Astrocyte of the spinal cord (primary cell): ENCODE measurements around the gene SSBP3.

ENCODE experiments used
- DNase-seq: peaks from one replicate; pipeline ENCODE4 v3.0.0; 2011; ENCODE audit warnings: low read depth, low spot score
- H3K4me3 ChIP-seq: 2 replicates; pipeline ENCODE4 v1.5.1; 2011; ENCODE audit warnings: low read depth, mild to moderate bottlenecking, low read length, moderate library complexity
- in situ Hi-C: cut with HindIII; loops from 2 replicates; pipeline ENCODE4 v1.10.0; 2017; ENCODE audit warnings: low sequenced_read_pairs
- TF ChIP-seq, protein P1 (sequence below): IDR thresholded peaks from 2 replicates; pipeline ENCODE4 v1.5.1; 2012; ENCODE audit warnings: low read depth, mild to moderate bottlenecking, low read length, inconsistent platforms

The SSBP3 gene

DNA sequence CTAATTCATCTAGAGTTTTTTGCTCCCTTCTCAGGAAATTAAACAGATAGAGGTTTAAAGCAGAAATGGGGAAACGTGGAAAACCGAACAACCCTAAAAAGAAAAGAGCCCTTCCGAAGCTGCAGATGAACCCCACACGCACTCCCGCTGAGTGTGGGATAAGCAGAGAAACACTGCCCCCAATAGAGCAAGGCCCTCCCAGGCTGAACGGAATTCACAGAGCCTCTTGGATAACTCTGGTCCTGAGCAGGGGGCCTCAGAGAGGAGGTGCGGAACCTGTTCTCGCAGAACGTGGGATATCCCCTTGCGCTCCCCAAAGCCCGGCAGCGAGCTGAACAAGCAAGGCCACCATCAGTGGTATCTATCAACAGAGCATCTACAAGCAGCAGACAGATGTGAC, 44.9 kb downstream of the SSBP3 start:
- in situ Hi-C loops, result no loop called here
- TF ChIP-seq, protein P1, sequence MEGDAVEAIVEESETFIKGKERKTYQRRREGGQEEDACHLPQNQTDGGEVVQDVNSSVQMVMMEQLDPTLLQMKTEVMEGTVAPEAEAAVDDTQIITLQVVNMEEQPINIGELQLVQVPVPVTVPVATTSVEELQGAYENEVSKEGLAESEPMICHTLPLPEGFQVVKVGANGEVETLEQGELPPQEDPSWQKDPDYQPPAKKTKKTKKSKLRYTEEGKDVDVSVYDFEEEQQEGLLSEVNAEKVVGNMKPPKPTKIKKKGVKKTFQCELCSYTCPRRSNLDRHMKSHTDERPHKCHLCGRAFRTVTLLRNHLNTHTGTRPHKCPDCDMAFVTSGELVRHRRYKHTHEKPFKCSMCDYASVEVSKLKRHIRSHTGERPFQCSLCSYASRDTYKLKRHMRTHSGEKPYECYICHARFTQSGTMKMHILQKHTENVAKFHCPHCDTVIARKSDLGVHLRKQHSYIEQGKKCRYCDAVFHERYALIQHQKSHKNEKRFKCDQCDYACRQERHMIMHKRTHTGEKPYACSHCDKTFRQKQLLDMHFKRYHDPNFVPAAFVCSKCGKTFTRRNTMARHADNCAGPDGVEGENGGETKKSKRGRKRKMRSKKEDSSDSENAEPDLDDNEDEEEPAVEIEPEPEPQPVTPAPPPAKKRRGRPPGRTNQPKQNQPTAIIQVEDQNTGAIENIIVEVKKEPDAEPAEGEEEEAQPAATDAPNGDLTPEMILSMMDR, result no peak
- no peak for DNase-seq
- no peak overlapping the region for H3K4me3 ChIP-seq

DNA sequence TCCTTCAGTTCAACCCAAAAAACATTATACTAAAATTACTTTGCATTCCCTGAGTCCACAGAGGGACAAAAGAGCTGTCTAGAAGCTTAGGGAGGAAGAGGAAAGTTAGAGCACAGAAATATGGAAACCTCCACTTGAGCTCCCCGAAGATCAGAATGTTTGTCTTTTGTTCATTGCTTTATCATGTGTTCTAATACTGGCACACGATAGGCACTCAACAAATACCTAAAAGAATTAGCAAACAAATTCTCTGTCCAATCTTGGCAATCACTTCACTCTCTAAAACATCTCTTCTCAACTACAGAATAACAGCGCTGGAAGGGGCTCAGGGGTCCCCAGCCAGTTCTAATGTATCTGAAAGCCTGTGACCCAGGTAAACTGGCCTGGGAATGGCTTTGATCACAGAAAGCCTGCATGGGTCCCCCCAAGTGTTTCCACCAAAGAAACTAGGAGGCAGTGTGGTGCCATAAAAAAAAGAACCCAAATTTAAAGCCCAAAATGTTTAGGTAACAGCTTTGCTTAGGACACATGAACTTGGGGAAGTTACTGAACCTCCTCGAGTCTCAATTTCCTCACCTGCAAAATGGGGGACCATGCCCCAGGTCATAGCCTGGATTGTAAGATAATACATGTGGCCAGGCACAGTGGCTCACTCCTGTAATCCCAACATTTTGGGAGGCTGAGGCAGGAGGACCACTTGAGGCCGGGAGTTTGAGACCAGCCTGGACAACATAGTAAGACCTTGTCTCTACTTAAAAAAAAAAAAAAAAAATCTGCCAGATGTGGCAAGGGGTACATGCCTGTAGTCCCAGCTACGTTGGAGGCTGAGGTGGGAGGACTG, 45.8 kb downstream of the SSBP3 start:
- no peak overlapping the region for H3K4me3 ChIP-seq
- TF ChIP-seq, protein P1, result no peak
- in situ Hi-C loops, result no loop called here
- DNase-seq, result no peak

GRCh38 chr1:54359393-54360162, 46.6 kb downstream of the SSBP3 start:
- TF ChIP-seq, protein P1, result no peak
- in situ Hi-C loops, result no loop called here
- H3K4me3 ChIP-seq, result no peak overlapping the region
- no peak for DNase-seq

DNA sequence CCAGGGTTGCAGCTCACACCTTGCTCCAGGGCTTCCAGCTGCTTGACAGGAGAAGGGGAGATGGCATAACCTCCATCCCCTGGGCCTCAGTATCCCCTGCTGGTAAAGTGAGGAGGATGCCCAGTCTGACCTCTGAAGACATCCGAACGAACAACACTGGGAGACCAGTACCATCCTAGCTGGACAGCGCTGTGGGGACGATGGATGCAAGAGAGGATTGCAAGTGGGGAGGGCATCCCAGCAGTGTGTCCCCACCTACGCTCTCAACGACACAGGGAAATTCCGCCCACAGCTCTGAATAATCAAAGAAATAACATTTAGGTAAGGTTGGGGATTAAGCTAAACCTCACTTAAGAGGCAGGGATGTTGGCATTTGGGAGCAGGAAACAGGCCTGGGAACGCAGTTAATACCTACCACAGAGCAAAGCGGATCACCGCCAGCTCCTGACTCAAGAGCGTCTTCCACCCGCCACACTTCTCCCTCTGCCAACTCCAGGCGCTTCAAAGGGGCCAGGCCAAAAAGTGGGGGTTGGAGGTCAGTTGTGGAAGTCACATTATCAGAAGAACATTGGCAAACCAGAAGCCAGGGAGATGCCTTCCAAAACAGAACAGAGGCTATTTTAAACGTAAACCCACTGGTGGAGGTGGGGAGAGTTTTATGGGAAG, 47.6 kb downstream of the SSBP3 start:
- in situ Hi-C loops, result no loop called here
- H3K4me3 ChIP-seq, result no peak overlapping the region
- TF ChIP-seq, protein P1, result no peak
- no peak for DNase-seq

DNA sequence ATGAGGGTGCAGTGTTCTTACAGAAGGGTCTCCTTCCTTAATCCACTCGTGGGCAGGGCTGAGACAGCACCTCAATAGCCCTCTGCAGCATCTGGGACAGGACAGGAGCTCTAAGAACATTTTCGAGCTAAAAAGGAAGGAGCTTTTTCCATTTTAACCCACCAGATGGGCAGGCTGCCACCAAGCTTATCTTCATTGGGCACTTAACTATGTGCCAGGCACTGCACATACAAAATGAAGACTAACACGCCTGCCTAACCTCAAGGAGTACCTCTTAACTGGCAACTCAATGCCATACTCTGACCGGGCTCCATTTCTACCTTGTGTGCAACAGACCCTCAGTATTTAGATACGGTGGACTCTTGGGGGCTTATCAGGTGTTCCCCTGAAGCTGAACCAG, 48.2 kb downstream of the SSBP3 start:
- TF ChIP-seq, protein P1, result no peak
- H3K4me3 ChIP-seq, result no peak overlapping the region
- DNase-seq, result no peak
- in situ Hi-C loops, result no loop called here

DNA sequence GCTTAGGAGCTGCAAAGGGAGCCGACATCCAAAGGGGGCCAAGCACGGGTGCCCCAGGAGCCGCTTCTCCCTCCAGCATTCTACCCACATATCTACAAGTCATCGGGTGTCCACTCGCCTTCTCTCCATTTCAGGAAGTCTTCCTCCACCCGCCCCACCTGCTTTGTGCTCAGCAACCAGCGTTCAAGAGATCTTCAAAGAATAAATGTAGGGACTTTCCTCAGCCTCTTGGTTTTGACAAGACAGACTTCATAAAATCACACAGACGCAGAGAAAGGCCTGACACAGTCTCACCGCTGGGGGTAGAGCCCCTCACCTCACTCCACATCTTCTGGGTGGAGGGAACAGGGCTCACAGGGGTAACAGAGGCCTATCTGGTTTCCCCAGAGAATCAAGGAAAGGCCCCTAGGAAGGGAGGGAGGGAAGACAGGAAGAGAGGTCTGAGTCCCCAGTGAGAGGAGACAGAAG, 49.5 kb downstream of the SSBP3 start:
- TF ChIP-seq, protein P1, result no peak
- in situ Hi-C loops, result no loop called here
- H3K4me3 ChIP-seq, result no peak overlapping the region
- no peak for DNase-seq
